Inferior parietal cortex (tissue), 1 donor: Measurements from ENCODE around the gene KIF6.
"Not testable (repeated sequence)": the region's sequence is repeated elsewhere in the genome, so short reads cannot be mapped to it uniquely, and the experiment has no call there.

Source experiments
- DNase-seq: peaks from one replicate; pipeline ENCODE4 v3.0.0-alpha.2; 2016; ENCODE audit errors: extremely low spot score

Gene KIF6

GRCh38 chr6:39707962-39708683 is 17.1 kb downstream of the KIF6 start:
- no peak for DNase-seq

GRCh38 chr6:39706819-39707335 is 18.3 kb downstream of the KIF6 start:
- DNase-seq: no peak

DNA sequence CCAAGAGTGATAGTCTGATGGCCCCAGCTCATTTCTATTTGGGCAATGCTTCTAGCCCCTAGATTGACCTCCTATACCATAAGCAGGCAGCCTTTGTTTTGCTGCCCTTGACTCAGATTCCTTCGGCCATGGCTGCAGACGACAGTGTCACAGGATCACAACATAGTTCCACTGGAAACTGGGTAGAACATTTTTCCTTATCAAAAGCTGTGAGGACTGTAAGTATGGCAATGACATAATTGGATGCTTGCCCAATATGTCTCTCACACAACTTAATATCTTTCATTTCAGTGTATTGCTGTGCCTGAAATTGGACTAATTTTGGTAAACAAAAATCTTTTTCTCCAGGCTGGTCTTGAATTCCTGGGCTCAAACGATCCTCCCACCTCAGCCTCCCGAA is 22.9 kb downstream of the KIF6 start:
- DNase-seq: no peak

DNA sequence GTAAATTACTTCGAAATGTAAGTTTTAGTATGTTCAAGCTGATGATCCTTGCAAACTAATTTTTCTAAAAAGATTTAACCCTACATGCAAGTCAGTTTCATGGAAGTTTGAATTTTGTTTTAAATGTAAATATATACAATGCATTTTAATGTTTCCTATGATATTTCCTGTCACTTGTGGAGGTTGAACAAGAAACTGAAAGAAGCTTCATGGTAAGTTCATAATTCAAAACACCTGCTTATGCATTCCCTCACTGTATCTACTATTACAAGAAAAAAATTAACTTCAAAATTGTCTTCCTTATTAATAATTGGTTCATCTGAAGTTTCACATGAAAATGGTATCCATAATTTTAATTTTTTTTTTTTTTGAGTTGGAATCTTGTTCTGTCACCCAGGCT is 24.8 kb downstream of the KIF6 start:
- no peak for DNase-seq

DNA sequence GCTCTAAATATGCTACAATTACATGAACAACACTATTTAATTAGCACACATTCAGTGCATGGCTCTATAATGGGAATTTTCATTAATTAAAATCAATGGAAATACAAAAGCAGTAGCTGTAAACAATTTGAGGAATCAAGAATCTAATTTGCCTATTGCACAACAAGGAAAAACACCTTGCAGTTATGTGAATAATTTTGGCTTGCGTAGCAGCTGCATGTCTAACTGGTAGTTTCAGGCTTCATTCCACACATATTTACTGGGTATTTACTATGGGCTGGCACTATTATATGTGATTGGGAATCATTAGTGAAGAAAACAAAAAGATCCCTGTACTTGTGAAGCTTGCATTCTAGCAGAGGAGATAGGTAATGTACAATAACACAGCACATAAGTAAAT is 26.4 kb downstream of the KIF6 start:
- no peak for DNase-seq

GRCh38 chr6:39696986-39697788 is 28.0 kb downstream of the KIF6 start:
- no peak for DNase-seq

- DNase-seq: no peak
Observed at GRCh38 chr6:39695447-39695846, 29.8 kb downstream of the KIF6 start.

DNA sequence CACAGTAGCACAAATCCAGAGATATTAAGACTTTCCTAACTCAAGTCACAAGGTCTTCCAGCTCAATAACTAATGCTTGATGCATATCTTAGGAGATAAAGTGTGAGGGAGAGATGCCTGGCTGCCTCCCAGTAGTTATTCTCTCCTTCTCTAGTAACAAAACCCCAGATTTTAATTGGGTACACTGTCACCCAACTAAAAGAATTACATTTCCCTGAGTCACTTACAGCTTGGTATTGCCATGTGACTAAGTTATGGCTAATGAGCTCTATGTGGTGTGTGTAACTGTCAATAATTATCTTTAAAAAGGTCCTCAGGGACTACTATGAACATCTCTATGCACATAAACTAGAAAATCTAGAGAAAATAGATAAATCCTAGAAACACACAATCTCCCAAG is 32.0 kb downstream of the KIF6 start:
- DNase-seq: no peak

DNA sequence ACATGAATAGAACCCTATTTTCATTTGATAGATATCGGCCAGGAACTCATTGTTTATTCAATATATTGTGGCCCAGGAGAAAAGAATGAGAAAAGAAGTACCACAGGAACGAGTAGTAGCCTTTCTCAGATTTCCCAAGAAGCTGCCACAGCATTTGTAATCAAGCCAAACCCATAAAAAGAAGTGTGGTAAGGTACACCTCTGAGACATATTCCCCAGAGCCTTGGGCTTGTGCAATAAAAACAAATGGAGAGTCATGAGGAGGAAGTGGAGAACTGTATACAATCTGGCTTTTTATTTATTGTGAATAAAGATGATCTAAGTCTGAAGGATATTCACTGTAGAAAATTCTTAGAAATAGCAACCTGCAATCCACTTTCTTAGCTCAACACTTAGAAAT is 36.7 kb downstream of the KIF6 start:
- DNase-seq: no peak

- DNase-seq: peak; percentile 84
Observed at GRCh38 chr6:39686976-39687375, 38.2 kb downstream of the KIF6 start.

DNA sequence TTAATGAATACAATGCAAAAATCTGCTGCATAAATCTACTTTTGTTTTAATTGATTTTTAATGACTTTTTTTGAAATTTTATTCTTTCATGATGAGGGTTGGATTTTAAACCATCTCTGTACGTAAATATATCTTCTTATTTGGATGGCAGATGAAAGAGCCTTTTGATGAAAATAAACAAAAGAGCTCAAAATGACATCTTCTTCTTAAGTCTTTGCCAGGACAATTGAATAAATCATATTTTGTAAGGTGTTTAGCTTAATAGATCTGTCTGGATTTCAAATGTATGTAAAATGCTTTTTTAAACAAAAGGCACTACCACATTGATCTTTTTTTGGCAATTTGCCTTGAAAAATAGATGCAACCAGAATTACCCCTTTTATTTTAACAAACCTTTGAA is 39.3 kb downstream of the KIF6 start:
- no peak for DNase-seq

GRCh38 chr6:39685489-39685826 is 39.8 kb downstream of the KIF6 start:
- no peak for DNase-seq

DNA sequence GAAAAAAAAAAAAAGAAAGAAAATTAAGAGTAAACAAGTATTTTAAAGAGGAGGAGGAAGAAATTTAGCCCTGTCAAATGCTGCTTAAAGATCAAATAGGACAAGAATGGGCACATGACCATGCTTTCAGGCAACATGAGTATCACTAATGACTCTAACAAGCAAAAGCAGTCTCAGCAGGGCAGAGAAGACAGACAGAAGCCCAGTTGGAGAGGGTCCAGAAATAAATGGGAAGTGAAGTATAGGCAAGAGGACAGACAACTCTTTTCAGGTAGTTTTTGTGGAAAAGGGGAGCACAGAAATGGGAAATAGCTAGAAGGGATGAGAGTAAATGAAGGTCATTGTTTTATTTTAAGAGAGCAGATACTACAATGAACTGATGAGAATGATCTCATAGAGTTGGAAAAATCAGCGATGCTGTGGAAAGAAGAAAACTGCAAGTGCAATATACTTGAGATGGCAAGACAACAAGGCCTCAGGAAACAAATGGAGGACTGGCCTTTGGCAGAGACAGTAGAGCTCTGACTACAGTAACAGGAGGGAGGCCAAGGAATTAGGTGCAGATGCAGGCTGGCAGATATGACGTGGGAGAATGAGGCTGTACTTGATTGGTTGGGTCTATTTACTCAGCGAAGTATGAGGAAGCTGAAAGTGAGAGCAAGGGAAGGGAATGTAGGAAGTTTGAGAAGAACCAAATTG is 40.3 kb downstream of the KIF6 start:
- DNase-seq: no peak

DNA sequence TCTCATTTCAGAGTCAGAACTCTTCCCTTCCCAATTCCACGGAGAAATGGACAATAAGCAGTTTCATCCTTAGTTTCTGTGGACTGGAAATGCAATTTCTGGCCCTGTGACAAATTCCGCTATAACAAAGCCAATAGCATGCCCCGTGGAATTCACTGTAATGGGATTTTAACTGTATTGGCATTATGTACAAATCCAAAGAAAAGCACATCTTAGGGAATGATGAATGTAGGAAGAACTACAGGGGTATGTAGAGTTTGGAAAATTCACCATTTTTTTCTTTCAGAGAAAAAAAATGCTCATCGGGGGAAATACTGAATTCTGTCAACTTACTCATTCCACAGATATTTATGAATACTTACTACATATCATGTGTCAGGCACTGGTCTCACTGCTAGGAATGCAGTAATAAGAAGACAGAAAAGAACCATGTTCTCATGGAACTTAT is 43.5 kb downstream of the KIF6 start:
- peak; percentile 48 for DNase-seq

- DNase-seq: no peak
Observed at GRCh38 chr6:39678914-39679313, 46.3 kb downstream of the KIF6 start.

GRCh38 chr6:39677318-39677717 is 47.9 kb downstream of the KIF6 start:
- DNase-seq: not testable (repeated sequence)

GRCh38 chr6:39670519-39670918 is 54.7 kb downstream of the KIF6 start:
- DNase-seq: no peak

GRCh38 chr6:39669973-39670342 is 55.2 kb downstream of the KIF6 start:
- no peak for DNase-seq

GRCh38 chr6:39669207-39669972 is 55.8 kb downstream of the KIF6 start:
- no peak for DNase-seq

- DNase-seq: no peak
Observed at GRCh38 chr6:39666706-39667489, 58.3 kb downstream of the KIF6 start.

- no peak for DNase-seq
Observed at GRCh38 chr6:39665861-39666260, 59.3 kb downstream of the KIF6 start.
